GM21423 (cell line): ENCODE measurements around the gene AUTS2.

Experiments
- ATAC-seq: cut with Tn5 transposase; IDR thresholded peaks from one replicate; pipeline ENCODE4 v1.9.1; 2021; ENCODE audit warnings: mild to moderate bottlenecking, moderate library complexity; ENCODE audit not compliant: unreplicated experiment

AUTS2 gene

DNA sequence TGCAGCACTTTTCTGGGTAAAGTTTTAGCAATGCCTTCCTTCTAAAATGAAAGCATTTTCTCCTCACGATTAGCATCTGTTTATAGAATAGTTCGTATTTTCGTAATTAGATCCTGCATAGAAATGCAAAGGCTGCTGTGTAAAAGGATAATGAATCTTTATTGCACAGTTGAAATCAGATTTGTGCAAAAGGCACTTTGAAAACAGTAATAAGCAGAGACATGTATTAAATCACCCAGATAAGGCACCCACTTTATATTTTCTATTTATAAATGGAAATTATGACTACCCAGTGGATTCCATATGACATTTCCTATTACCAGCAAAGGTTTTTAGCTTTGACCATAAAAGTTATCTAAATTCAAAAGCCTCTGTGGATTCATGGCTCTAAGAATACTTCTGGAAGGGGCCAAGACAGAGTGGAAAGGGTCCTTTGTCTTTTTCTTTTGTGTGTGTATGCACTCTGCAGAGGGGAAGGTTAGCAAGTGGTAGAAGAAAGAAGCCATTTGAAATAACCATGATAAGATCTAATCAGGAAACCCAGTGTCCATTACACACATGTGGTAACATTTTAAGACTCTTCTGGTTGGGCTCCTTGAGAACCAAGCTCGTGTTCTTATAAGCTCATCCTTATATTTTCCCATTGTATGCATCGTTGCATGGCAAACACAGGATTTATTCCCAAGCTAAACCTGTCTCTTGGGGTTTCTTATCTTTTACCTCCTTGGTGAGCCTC, 612.1 kb downstream of the AUTS2 start:
- ATAC-seq, result no peak

DNA sequence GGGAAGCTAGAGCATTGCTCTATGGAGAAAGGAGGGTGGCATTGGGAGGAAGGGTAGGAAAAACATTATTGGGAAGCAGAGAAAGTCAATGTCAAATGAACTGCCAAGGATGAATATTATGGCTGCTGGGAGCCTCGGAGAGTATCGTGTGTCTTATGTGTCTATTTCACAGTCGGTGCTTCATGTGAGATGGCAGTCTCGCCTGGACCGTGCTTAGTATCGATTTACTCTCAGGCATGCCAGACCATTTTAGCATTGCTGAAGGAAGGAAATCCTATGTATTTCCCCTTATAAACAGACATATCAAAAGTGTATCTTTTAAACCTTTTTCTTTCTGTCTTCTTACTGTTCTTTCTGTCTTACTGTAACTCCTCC, 612.6 kb downstream of the AUTS2 start:
- ATAC-seq, result no peak

DNA sequence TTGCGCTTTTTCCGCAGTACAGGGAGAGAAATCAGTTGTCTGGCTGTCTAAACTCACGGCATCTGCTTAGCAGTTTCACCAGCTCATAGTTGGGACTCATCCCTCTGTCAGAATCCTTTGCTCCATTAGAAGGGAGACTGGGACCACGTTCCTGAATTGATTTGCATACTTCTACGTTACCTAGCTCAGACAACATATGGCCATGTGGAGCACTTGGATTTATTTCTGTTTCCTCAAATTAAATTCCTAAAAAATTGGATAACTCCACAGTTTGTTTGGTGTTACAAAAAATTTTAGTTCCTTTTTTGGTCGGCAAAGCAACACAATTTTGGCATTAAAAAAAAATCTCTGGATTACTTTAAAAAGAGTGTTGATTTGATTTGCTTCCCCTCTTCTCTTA, 614.0 kb downstream of the AUTS2 start:
- no peak for ATAC-seq

DNA sequence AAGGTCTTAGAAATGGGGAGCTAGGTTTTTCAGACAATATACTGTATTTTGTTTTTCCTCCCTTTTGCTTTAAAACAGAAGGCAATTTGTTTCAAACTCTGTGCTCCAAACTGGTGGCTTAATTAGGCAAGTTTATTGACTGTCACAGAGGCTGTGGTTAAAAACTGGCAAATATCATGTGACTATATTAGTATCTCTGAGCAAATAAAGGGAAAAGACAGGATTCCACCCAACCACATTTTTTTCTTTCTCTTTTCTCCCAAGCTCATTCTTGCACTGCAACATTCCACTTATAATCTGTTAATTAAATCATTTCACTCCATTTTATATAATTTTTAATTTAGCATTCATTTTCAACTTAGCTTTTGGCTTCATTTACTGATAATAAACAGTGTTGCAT, 615.8 kb downstream of the AUTS2 start:
- ATAC-seq, result no peak

DNA sequence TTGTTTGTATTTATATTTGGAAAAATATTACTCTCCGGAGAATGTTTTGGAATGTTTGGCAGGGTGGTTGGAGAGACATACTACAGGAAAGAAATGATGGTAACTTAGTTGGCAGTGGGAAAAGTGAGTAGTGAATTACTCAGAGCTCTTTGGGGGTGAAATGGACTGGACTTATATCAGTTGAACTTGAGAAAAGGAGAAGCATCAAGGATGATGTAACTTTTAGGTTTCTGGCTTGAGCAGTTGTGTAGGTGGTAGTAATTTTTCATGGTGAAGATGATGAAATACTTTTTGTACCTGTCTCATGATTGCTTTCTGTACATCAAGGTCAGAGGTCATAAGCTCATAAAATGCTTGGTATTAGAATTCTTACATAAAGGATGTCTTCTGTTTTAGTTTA, 617.2 kb downstream of the AUTS2 start:
- ATAC-seq, result no peak

DNA sequence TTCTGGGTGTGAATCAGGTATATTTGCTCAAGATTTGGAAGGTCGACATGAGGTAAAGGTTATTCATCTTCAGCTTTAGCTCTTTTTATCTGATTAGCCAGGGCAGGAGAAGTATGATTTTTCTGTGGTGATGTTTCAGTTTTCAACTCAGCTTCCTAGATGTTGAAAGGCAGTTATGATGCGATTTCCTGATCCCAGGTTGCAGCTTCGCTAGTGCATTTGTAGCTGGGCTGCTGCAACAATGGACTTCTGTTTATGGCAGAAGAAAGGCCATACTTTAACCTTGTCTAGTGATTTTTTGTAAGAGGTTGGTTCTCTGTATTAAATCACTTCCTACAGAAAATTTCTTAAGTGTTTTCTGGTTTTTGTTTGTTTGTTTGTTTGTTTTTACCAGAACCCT, 619.3 kb downstream of the AUTS2 start:
- no peak for ATAC-seq

DNA sequence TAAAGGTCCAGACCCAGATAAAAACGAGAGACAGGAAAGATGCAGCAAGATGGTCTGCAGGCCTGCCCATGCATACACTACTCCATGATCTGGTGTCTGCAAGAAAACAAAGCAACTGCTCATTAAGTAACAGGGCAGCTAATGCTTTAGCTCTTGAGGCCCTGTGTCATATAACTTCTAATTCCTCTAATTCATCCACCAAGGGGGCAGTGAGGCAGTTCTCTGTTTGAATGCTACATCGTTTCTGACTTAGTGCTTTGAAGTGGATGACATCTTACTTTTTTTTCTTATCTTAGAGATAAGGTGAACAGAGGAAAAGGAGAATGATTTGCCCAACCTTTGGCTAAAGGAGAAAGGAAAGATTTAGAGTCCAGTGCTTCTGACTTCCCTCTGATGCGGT, 619.7 kb downstream of the AUTS2 start:
- no peak for ATAC-seq

DNA sequence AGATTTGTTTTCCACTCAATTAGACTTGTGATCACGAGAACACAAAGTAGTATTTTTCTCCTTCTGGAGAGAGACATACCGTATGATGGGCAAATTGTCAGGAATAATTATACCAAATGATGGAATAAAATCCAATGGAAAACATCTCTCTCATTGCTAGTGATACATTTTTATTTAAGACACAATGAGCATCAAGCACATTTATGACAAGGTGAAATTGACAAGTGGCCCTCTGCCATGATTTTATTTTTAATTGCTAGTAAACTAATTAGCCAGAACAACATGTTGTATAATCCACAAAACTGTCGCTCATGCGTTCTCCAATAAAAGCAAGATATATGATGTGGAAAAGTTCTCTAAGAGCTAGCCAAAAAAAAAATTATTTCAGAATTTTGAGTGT, 620.8 kb downstream of the AUTS2 start:
- no peak for ATAC-seq

DNA sequence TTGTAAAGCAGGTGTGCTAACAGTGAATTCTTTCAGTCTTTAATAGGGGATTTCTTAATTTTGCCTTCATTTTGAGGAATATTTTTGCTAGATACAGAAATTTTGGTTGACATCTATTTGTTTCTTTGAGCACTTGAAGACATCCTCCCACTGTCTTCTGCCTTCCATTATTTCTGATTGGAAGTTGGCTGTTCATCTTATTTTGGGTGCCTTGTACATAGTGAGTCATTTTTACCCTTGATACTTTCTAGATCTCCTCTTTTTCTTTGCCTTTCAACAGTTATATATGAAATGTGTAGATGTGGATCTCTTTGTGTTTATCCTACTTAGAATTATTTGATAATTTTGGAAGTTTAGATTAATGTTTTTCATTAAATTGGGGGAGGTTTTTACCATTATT, 631.0 kb downstream of the AUTS2 start:
- ATAC-seq, result no peak

DNA sequence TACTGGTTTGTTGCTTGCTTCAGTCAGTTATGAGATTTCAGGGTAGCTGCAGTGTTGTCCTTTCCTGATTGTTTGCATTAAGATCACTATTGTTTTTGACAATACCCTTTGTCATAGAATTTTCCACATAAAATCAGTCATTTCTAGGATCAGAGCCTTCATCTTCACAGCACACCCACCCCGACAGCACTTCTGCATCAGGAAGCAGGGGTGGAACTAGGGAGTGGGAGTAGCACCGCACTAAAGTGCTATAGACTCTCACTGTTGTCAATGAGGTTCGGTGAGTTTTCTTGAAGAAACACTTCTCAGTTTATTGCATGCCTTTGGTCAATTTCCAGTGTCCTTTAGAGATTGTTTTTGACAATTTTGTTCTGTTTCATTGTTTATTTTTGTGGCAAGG, 632.5 kb downstream of the AUTS2 start:
- ATAC-seq, result no peak

DNA sequence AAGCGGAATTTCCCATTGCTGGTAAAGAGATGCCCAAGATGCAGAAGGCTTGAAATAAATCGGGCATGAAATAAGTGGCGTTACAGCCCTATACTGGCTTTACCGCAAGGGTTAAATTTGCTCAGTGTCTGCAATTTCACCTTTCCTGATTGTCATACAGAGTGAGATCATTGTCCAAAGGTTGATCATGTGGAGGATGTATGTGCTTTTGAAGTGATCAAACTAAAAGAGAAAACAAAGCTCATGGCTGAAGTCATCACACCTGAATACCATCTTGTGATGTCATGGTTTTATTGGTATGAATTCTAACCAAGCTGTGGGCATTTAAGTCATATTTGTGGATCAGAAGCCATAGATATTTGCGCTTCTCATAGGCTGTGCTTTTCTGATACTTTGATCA, 635.5 kb downstream of the AUTS2 start:
- ATAC-seq, result no peak

DNA sequence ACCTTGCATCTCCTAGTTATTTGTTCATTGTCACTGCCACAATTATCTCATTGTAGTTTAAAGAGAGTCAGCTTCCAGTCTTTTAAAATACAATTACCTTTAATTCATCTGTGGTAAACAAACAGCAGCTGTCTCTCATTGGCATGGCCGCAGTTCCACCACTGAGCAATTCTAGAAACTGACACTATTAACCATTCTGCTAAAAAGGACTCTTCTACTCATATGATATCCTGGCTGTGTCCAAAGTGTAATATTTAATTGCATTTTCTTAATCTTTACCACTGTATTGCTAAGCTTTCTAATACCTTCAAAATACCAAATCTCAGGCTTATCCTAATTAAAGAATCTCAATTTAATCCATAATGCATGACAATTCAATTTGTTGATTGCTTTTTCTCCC, 639.0 kb downstream of the AUTS2 start:
- no peak for ATAC-seq

DNA sequence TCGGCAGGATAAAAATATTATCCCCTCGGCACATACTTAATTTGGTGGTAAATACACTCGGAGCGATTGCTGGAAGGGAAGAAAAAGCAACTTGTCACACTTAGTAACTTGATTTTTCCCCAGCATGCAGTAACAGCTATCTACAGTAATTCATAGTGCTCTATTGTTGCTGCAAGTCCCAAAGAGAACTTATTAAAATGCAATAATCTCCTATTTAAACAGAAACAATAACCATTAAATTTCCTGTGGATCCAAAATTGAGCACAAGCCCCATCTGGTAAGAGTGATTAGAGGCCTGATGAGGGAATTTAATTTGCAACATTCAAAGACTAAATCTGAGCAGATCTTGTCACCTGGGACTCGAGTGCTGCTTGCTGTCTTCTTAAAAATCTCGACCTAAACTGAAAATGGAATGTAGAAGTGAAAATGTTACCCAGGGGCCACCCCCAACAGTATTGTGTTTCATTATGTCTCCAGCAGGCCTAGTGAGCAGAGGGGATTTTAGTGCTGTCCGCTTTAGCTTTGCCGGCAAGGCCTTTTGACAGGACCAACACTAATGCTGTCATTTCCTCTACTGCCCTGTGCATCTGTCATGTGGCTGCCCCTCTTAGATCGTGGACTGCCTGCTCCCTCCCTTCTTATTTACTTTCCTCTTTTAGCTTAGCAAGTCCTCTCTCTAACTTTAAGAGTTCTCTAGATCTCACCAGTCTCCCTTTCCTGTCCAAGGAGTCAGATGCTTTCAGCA, 639.7 kb downstream of the AUTS2 start:
- ATAC-seq, result peak; percentile 100

DNA sequence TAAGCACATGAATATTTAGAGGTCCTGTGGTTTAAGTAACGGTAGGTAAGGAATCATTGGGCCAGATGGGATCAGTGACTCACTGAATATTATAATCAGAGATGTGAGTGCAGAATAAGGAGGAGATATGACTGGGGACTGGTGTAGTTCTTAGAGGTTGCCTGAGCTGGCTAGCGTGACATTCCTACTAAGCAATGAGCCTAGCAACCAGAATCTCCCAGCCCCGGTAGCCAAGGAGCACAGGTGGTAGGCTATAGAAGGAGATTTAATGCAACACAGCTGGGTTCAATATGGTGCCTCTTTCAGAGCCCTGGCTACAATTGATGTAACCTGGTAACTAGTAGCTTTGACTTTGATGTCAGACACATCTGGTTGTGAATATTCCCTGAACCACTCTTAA, 641.6 kb downstream of the AUTS2 start:
- no peak for ATAC-seq

DNA sequence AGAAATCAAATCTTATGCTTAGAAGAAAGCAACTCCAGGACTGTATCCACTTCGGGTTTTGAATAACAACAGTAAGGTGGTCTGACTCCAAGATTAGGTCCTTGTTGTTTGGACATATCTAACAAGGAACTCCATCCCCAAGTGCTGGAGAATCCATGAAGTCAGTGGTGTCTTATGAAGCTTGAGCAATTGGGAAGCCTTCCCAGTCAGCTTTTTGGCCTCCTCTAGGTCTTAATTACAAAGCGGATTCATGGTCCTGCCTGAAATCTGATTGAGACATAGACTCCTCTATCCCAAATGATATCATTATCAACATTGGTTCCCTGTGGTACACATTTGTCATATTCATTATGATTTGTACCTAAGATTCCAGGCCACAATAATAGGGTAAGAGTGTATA, 642.6 kb downstream of the AUTS2 start:
- ATAC-seq, result no peak

DNA sequence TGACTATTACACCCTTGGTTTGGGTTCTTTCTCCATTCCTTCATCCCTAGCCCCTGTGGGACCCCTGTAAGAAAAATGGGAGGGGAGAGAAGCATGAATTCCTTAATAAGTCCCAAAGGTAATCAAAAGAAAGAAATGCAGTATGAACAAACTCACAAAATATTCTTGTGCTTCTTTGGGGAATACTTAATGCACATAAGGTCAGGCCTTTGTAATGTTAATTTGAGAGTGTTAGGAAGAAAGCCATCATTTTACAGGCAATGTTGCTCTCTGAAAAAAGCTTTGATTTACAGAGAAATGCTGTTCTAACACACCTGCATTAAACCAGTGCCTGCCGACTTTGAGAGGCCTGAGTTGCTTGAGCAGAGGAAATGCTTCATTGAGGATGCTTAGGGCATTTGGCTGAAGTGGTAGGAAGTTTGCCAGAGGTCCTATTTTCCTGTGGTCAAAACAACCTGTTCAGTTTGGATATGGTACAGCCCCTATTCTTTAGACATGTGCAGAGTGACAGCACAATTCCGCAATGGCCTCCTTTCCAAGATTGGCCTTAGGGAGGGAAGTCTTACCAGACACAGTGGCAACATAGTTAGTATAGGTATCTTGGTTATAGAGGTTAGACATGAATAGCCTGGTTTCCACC, 643.4 kb downstream of the AUTS2 start:
- no peak for ATAC-seq

DNA sequence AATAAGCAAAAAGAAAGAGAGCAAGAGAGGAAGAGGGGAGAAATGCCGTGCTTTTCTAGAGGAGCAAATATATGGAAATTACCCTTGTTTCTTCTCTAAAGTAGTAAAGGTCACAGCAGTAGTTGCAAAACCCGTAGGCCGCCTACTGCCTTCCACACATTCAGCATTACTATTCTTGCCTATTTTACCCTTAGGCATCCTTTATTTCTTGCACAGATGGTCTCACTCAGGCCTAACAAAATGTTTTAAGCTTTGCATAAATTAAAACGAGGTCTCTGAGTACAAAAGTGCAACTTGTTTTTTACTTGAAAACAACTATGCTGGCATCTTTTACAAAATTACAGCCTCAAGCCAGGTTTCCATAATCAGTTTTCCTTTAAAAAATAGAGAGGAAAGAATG, 644.6 kb downstream of the AUTS2 start:
- ATAC-seq, result no peak

DNA sequence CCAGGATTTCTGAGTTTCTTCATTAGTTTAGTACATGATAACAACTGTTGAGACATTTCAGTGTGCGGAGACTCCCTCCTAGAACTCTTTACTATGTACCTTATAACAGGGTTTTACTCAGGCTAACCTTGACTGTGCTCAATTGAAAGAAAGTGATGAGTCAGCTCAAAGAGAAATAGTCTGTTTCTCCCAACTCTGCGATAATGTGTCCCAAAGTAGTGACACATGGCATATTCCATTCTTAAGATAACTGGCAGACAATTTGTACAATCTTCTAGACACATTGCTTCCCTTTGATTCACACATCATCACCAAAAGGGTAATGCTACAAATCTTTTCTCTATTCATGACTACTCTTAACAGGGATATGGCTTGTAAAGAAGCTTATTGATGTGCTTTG, 645.2 kb downstream of the AUTS2 start:
- no peak for ATAC-seq

DNA sequence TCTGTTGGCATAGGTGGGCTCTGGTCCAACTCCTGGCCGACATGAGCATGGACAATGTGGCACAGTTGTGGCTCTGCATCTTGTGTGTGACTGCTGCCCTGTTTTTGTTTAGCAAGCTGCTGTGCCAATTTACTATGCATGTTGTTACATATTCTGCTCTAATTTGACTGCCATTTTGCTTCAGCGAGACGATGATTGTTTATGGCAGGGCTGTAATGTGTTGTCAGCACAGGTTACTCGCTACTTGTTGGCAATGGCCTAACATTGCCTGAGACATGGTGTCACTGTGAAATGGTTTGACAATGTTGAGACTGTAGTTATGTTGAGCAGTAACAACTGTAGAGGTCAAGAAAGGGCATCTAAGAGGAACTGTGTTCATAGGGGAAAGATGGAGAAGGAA, 659.6 kb downstream of the AUTS2 start:
- no peak for ATAC-seq

DNA sequence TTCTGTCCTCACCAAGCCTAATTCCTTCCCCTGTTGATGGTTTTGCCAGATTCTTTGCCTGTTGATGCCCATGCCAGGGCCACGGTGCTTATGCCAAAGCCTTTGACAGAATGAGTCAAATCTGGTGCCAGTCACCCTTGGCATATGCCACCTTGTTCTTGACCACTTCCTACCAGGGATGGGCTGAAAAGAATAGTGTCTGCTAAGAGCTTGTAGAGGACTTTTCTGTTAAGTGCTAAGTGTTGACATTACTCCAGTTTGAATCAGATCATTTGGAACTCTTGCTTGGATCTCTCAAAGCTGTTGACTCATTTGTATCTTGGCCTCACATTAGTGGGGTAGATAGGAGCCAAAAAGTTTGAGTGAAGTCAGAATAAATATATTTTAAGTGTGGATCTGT, 661.2 kb downstream of the AUTS2 start:
- no peak for ATAC-seq

DNA sequence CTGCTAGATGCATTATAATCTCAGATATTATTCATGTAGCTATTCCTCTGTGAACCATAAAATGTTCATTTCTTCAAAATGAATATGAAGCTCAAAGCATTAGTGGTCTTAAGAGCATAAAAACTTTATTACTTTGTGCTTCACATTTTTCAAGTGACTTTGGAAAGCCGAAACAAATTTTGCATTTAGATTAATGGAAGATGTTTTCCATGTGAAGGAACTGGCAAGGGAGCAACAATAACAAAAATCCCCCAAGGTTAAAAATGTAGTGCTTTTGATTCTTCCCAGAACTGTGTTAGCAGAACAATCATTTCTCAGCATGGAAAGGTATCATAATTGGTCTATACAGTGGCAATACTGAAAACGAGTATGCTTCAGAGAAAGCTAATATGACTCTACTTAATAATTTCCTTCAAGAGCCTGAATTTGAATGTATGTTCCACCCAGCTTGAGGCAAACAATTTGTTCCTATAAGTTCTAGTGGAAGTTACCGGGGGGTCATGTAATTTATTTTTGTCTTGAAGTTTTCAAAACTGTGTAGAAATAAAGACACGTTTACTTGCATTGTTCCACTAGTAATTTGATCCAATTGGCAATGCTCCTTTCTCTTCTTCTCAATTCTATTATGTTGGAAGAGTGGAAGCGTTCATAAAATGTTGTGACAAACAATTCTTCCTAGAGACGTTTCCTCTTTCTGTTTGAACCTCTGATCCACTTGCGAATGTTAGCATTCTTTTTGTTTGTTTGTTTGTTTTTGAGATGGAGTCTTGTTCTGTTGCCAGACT, 665.4 kb downstream of the AUTS2 start:
- ATAC-seq, result no peak

DNA sequence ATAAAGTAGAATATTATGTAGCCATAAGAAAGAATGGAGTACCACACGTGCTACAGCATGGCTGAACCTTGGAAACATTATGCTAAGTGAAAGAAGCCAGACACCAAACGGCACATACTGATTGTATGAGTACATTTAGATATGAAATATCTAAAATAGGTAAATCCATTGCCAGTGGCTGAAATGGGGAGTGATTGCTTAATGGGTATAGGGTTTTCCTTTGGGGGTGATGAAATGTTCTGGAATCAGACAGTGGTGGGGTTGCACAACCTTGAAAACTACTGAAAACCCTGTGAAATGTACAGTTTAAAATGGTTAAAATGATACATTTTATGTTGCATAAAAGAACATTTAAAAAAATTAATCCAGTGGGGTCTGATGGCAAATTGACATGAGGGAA, 667.9 kb downstream of the AUTS2 start:
- ATAC-seq, result no peak
